Lower leg skin (tissue), 4 donors: ENCODE results near the gene GPR161. TPM values are rescaled to one million over a fixed set of nuclear protein-coding genes. Genes with fewer than 3 reads are reported as not detected.
"Not testable (repeated sequence)": the region's sequence is repeated elsewhere in the genome, so short reads cannot be mapped to it uniquely, and the experiment has no call there.

Experiments
- DNase-seq, 2 donors: peaks; one replicate each; pipeline ENCODE4 v3.0.0-alpha.2; 2019; ENCODE audit warnings: low spot score in 2 of 2
- H3K4me3 ChIP-seq: fragments of 200-600 bp; sonication (generic); 2 replicates; pipeline ENCODE4 v1.5.1; 2017; ENCODE audit warnings: mild to moderate bottlenecking, low read depth; ENCODE audit not compliant: poor library complexity, severe bottlenecking
- POLR2A ChIP-seq, 2 donors: fragments of 450-650 bp; IDR thresholded peaks; one replicate each; pipeline ENCODE4 v1.6.1; 2016 to 2017; ENCODE audit warnings: antibody characterized with exemption in 2 of 2, mild to moderate bottlenecking in 1 of 2, moderate library complexity in 1 of 2
- WGBS, 2 donors: methylation state at CpG; one replicate each; pipeline ENCODE4 v1.1.5; 2018; 5-methylcytosine and 5-hydroxymethylcytosine counted together
- intact Hi-C: fragments of 100-400 bp; cut with DNase I; formaldehyde crosslinking; loops from one replicate; pipeline ENCODE4 v1.15.0; 2023; ENCODE audit warnings: low total_unique reads
- total RNA-seq, 4 donors: library from RNA; depleted of rRNA; stranded (reverse); fragments of >200 nt; gene quantifications; one replicate each; pipeline ENCODE4 v1.1.0, GENCODE V29; 2016
- TF ChIP-seq, protein P1 (sequence below), 3 donors: fragments of 450-650 bp; IDR thresholded peaks; one replicate each; pipeline ENCODE4 v1.5.1; 2016; ENCODE audit warnings: antibody characterized with exemption in 3 of 3, mild to moderate bottlenecking in 3 of 3, moderate library complexity in 2 of 3

GPR161 gene
- total RNA-seq: 1 to 10 TPM in 3 of 4 donors, under 1 TPM in 1; 0.97 to 5.9 (median 1.6) TPM

GRCh38 chr1:168136709-168137514 lies at the start of gene GPR161:
Gene GPR161, minus strand, starts transcription at chr1:168136930. Its CDS starts 32,080 bp downstream, at chr1:168104850.
- TF ChIP-seq, protein P1, sequence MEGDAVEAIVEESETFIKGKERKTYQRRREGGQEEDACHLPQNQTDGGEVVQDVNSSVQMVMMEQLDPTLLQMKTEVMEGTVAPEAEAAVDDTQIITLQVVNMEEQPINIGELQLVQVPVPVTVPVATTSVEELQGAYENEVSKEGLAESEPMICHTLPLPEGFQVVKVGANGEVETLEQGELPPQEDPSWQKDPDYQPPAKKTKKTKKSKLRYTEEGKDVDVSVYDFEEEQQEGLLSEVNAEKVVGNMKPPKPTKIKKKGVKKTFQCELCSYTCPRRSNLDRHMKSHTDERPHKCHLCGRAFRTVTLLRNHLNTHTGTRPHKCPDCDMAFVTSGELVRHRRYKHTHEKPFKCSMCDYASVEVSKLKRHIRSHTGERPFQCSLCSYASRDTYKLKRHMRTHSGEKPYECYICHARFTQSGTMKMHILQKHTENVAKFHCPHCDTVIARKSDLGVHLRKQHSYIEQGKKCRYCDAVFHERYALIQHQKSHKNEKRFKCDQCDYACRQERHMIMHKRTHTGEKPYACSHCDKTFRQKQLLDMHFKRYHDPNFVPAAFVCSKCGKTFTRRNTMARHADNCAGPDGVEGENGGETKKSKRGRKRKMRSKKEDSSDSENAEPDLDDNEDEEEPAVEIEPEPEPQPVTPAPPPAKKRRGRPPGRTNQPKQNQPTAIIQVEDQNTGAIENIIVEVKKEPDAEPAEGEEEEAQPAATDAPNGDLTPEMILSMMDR (IDR thresholded peaks at IDR 0.05): no peak
- no peak for TF ChIP-seq POLR2A (IDR thresholded peaks at IDR 0.05)

GRCh38 chr1:168181063-168181720 lies 44.5 kb upstream of the GPR161 start:
- H3K4me3 ChIP-seq, intact Hi-C loops, DNase-seq: not testable (repeated sequence)
- 91 to 97% methylated on average over 15 of the region's 15 CpGs for WGBS, 2 donors

More at GRCh38 chr1:168136709-168137514, at the start of gene GPR161:
- H3K4me3 ChIP-seq: peak within 1 kb of the TSS; percentile 50
- intact Hi-C loops: no loop called here
- 0 to 1% methylated on average over 29 to 40 of the region's 86 CpGs for WGBS, 2 donors
- DNase-seq: peak in 1 of 2 donors; percentile 90

DNA sequence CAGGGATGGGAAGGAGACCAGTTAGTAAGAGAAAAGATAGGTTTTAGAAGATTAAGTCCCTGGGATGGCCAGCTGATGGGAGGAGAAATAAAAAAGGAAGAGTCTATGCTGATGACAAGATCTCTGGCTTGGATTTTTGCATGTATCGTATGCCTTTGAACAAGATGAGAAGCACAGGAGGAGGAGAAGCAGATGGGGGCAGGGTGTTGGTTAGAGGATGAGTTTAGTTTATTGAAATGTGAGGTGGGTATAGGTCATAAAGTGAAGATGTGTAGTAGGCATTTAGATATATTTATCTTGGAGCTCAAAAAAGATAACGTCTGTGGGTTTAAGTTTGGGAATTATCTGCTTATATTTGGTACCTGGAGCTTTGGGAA lies 43.4 kb upstream of the GPR161 start:
- H3K4me3 ChIP-seq: no peak overlapping the region
- intact Hi-C loops: no loop called here
- 23 to 31% methylated on average over 2 of the region's 2 CpGs for WGBS, 2 donors
- no peak for DNase-seq
- no peak for TF ChIP-seq POLR2A (IDR thresholded peaks at IDR 0.05)
- TF ChIP-seq, protein P1 (IDR thresholded peaks at IDR 0.05): no peak

GRCh38 chr1:168179438-168180147 lies 42.9 kb upstream of the GPR161 start:
- 2 to 5% methylated on average over 20 of the region's 20 CpGs for WGBS, 2 donors
- peak overlapping the region; percentile 67 for H3K4me3 ChIP-seq
- no peak for TF ChIP-seq POLR2A (IDR thresholded peaks at IDR 0.05)
- TF ChIP-seq, protein P1 (IDR thresholded peaks at IDR 0.05): no peak
- peak in 1 of 2 donors; percentile 19 for DNase-seq
- intact Hi-C loops: no loop called here

DNA sequence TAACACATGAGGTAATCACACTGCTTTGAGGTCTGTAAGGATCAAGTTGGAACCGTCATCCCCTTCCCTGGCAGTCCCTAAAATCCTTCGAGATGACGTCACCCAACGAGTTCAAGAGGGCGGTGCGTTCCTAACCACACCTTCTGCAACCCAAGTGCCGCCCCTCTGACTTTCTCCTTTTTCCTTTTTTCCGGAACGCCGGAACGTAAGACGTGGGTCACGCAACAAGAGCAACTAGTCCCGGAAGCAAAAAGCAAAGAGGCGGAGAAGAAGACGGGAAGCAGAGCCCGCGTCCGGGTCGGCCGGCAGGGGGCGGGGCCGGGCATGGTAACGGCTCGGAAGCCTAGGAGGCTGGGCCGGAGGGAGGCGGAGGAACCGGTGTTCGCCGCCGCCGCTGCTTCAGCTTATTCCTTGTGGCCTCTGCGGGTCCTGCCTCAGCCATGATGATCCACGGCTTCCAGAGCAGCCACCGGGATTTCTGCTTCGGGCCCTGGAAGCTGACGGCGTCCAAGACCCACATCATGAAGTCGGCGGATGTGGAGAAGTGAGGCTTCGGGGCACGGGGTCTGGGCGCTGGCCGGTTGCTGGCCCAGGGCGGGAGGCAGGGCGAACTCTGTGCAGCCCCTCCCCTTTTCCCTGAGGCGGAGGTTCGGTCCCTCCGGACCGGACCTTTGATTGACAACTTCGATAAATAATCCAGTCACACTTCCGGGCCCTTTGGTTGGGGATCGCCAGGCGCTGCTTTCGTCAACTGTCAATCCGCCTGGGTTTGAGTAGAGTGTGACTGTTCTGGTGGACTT lies 42.1 kb upstream of the GPR161 start, which contains the start of gene TIPRL:
Gene TIPRL (plus strand): TSS at position 325 of the 800 bp plus-strand sequence. CDS start 116 bp downstream, at position 441.
- H3K4me3 ChIP-seq: peak within 1 kb of the TSS; percentile 67
- WGBS, 2 donors: 0% methylated on average over 43 to 56 of the region's 56 CpGs
- TF ChIP-seq POLR2A (IDR thresholded peaks at IDR 0.05): no peak
- TF ChIP-seq, protein P1 (IDR thresholded peaks at IDR 0.05): peak in 1 of 3 donors; percentile 37
- intact Hi-C loops: no loop called here
- peak; percentile 96 to 99 for DNase-seq
